A673 (cell line): ENCODE results near the gene C1orf21. TPM values are rescaled to one million over a fixed set of nuclear protein-coding genes. Genes with fewer than 3 reads are reported as not detected.

Experiments used
- BruUV-seq: library from RNA; stranded (reverse); fragments of 400-500 nt; replicated peaks from 2 replicates; lab custom pipeline; 2021; lab: Mats Ljungman, UMichigan
- CTCF ChIA-PET: fragments of 300-600 bp; sonication (Branson Sonifier 250); formaldehyde crosslinking; loops from one replicate; lab custom pipeline; 2022; ENCODE audit warnings: antibody characterized with exemption; lab: Charles Lee
- POLR2A ChIA-PET: fragments of 300-600 bp; sonication (Branson Sonifier 250); formaldehyde crosslinking; loops from one replicate; lab custom pipeline; 2022; ENCODE audit warnings: antibody characterized with exemption; ENCODE audit not compliant: low non-redundant PET; lab: Charles Lee
- DNase-seq: peaks from one replicate; pipeline ENCODE4 v3.0.0-alpha.2; 2015; ENCODE audit warnings: low spot score
- H3K27ac ChIP-seq: fragments of 200-600 bp; sonication (generic); 2 replicates; pipeline ENCODE4 v1.5.1; 2016; ENCODE audit warnings: mixed run types, low read depth, mild to moderate bottlenecking, mixed read lengths, antibody characterized with exemption, low read length; ENCODE audit not compliant: poor library complexity, severe bottlenecking
- H3K27me3 ChIP-seq: fragments of 200-600 bp; sonication (generic); replicated peaks from 2 replicates; pipeline ENCODE4 v1.6.1; 2017; ENCODE audit warnings: mixed run types, low read depth, mild to moderate bottlenecking, mixed read lengths, antibody characterized with exemption, low read length; ENCODE audit not compliant: insufficient read depth, poor library complexity
- H3K36me3 ChIP-seq: fragments of 200-600 bp; sonication (generic); 2 replicates; pipeline ENCODE4 v1.6.1; 2016; ENCODE audit warnings: mixed run types, mild to moderate bottlenecking, mixed read lengths, antibody characterized with exemption, low read length; ENCODE audit not compliant: insufficient read depth, poor library complexity, severe bottlenecking
- H3K4me1 ChIP-seq: fragments of 200-600 bp; sonication (generic); 2 replicates; pipeline ENCODE4 v1.6.1; 2017; ENCODE audit warnings: mixed run types, mild to moderate bottlenecking, mixed read lengths, antibody characterized with exemption, low read length; ENCODE audit not compliant: insufficient read depth, poor library complexity, severe bottlenecking
- H3K4me3 ChIP-seq: fragments of 200-600 bp; sonication (generic); 2 replicates; pipeline ENCODE4 v1.5.1; 2016; ENCODE audit warnings: low read depth, mixed run types, mild to moderate bottlenecking, mixed read lengths, low read length; ENCODE audit not compliant: poor library complexity, severe bottlenecking
- H3K9me3 ChIP-seq: fragments of 200-600 bp; sonication (generic); 2 replicates; pipeline ENCODE4 v1.6.1; 2016; ENCODE audit warnings: mixed run types, low read depth, mild to moderate bottlenecking, mixed read lengths, antibody characterized with exemption, low read length; ENCODE audit not compliant: poor library complexity, severe bottlenecking
- EZH2 ChIP-seq: fragments of 200-600 bp; sonication (generic); IDR thresholded peaks from 2 replicates; pipeline ENCODE4 v1.6.1; 2017; ENCODE audit warnings: borderline replicate concordance, low read depth, mild to moderate bottlenecking, mixed read lengths, antibody characterized with exemption, low read length; ENCODE audit not compliant: poor library complexity, severe bottlenecking
- intact Hi-C: fragments of 100-400 bp; cut with micrococcal nuclease; formaldehyde crosslinking; loops from one replicate; pipeline ENCODE4 v1.10.0; 2022; ENCODE audit not compliant: unreplicated experiment
- total RNA-seq: library from RNA; stranded (reverse); gene quantifications from 2 replicates; pipeline ENCODE4 v1.2.3, GENCODE V29; 2021
- TF ChIP-seq, protein P1 (sequence below): fragments of 300-800, 200-600 bp; sonication (generic); conservative IDR thresholded peaks from 2 replicates; pipeline ENCODE4 v1.5.1; 2017; ENCODE audit warnings: low read depth, mild to moderate bottlenecking, antibody characterized with exemption, low read length, moderate library complexity, mixed read lengths

Gene C1orf21
- total RNA-seq, 1 experiment from 2014 or later, result 31.3 TPM

DNA sequence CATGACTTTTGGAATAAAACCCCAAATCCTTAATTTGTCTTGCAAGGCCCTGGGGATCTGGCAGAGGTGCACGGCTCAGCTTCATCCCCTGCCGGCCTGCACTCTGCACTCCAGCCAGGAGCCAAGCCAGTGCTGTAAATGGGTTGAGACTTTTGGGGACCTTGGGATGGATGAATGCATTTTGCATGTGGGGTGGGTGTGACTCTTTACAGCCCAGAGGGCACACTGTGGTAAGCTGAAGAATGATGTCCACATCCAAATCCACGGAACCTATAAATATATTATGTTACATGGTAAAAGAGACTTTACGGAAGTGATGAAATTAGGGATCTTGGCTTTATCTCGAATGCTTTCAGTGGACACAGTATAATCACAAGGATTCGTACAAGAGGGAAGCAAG, 190.0 kb downstream of the C1orf21 start:
- TF ChIP-seq EZH2, result no peak
- TF ChIP-seq, protein P1, sequence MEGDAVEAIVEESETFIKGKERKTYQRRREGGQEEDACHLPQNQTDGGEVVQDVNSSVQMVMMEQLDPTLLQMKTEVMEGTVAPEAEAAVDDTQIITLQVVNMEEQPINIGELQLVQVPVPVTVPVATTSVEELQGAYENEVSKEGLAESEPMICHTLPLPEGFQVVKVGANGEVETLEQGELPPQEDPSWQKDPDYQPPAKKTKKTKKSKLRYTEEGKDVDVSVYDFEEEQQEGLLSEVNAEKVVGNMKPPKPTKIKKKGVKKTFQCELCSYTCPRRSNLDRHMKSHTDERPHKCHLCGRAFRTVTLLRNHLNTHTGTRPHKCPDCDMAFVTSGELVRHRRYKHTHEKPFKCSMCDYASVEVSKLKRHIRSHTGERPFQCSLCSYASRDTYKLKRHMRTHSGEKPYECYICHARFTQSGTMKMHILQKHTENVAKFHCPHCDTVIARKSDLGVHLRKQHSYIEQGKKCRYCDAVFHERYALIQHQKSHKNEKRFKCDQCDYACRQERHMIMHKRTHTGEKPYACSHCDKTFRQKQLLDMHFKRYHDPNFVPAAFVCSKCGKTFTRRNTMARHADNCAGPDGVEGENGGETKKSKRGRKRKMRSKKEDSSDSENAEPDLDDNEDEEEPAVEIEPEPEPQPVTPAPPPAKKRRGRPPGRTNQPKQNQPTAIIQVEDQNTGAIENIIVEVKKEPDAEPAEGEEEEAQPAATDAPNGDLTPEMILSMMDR, result no peak
- peaks cover 14% of the 10 kb centered on the region for H3K4me1 ChIP-seq
- intact Hi-C loops, result no loop called here
- H3K9me3 ChIP-seq, result no peaks in the 10 kb centered on the region
- H3K36me3 ChIP-seq, result no peaks in the 10 kb centered on the region
- no TSS peak for BruUV-seq
- H3K27ac ChIP-seq, result no peak overlapping the region
- no peak for DNase-seq
- CTCF ChIA-PET, result no interaction called here
- POLR2A ChIA-PET, result no interaction called here
- no peaks in the 10 kb centered on the region for H3K27me3 ChIP-seq
- H3K4me3 ChIP-seq, result no peak overlapping the region

DNA sequence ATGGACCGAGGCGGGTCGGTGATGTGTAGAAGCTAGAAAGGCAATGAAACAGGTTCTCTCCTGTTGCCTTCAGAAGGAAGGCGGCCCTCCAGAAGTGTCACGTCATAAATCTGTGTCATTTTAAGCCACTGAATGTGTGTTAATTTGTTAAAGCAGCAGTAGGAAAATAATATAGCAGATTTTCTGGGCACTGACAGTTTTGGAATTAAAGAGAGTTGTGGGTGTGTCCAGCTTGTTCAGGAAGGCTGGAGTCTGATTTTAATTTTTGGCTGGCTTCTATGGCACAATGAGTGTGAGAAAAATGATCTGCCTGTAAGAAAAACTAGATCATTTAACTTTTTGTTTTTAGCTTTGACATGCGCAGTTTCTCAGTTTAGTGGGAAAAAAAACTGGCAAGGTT, 190.5 kb downstream of the C1orf21 start:
- Histone ChIP-seq H3K4me3 (no peak overlapping the region), H3K27ac (no peak overlapping the region), H3K4me1 (peaks cover 14% of the 10 kb centered on the region), H3K36me3 (no peaks in the 10 kb centered on the region), H3K9me3 (no peaks in the 10 kb centered on the region), H3K27me3 (no peaks in the 10 kb centered on the region)
- ChIA-PET CTCF (no interaction called here), POLR2A (no interaction called here)
- intact Hi-C loops, result no loop called here
- TF ChIP-seq EZH2, result no peak
- TF ChIP-seq, protein P1, result no peak
- DNase-seq, result no peak
- no TSS peak for BruUV-seq

DNA sequence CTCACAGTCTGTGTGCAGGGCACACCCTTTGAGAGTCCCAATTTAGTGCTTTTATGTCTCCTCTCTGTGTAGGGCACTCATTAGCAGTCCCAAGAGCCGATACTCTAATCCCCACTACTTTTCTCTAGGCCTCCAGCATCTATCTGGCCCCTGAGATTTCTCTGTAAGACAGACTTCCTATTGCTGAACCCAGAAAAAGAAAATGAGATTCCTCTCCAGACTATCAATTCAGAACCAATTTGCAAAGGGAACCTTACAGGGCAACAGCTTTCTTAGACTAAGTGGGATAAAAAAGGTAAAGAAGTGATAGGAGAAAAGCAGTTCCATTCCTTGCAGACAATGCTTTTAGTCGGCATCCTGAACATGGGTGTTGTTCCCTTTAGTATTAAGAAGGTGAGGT, 195.6 kb downstream of the C1orf21 start:
- intact Hi-C loops, result no loop called here
- TF ChIP-seq, protein P1, result no peak
- no peak for TF ChIP-seq EZH2
- H3K36me3 ChIP-seq, result no peaks in the 10 kb centered on the region
- H3K4me3 ChIP-seq, result no peak overlapping the region
- BruUV-seq, result no TSS peak
- POLR2A ChIA-PET, result no interaction called here
- H3K4me1 ChIP-seq, result peaks cover 2% of the 10 kb centered on the region
- no peak overlapping the region for H3K27ac ChIP-seq
- CTCF ChIA-PET, result no interaction called here
- no peaks in the 10 kb centered on the region for H3K27me3 ChIP-seq
- DNase-seq, result no peak
- H3K9me3 ChIP-seq, result no peaks in the 10 kb centered on the region
